KOPT-K1 (cell line): ENCODE measurements around the gene ANKRD11.

ENCODE experiments used
- H3K27ac ChIP-seq: fragments of 200-600 bp; sonication (generic); 2 replicates; pipeline ENCODE4 v1.5.1; 2016; ENCODE audit warnings: antibody characterized with exemption, mild to moderate bottlenecking, low read depth, low read length; ENCODE audit not compliant: poor library complexity, severe bottlenecking
- H3K36me3 ChIP-seq: fragments of 200-600 bp; sonication (generic); 2 replicates; pipeline ENCODE4 v1.5.1; 2017; ENCODE audit warnings: antibody characterized with exemption, mild to moderate bottlenecking, low read length, moderate library complexity; ENCODE audit not compliant: insufficient read depth
- H3K9me3 ChIP-seq: fragments of 200-600 bp; sonication (generic); 2 replicates; pipeline ENCODE4 v1.5.1; 2017; ENCODE audit warnings: antibody characterized with exemption, low read length, mild to moderate bottlenecking; ENCODE audit not compliant: insufficient read depth, poor library complexity, severe bottlenecking

Gene ANKRD11

GRCh38 chr16:89323120-89323960, 167.0 kb downstream of the ANKRD11 start:
- Histone ChIP-seq H3K27ac (no peak overlapping the region), H3K36me3 (peaks cover 28% of the 10 kb centered on the region; the same call in 1 of the 2 replicates), H3K9me3 (no peaks in the 10 kb centered on the region)

GRCh38 chr16:89322321-89323119, 167.8 kb downstream of the ANKRD11 start:
- H3K27ac ChIP-seq = peak overlapping the region; percentile 19

GRCh38 chr16:89320782-89321501, 169.4 kb downstream of the ANKRD11 start:
- no peak overlapping the region for H3K27ac ChIP-seq
- H3K36me3 ChIP-seq = peaks cover 25% of the 10 kb centered on the region; the same call in 1 of the 2 replicates
- no peaks in the 10 kb centered on the region for H3K9me3 ChIP-seq

More at GRCh38 chr16:89322321-89323119, 167.8 kb downstream of the ANKRD11 start:
- Histone ChIP-seq H3K9me3 (no peaks in the 10 kb centered on the region), H3K36me3 (peaks cover 25% of the 10 kb centered on the region; the same call in 1 of the 2 replicates)

GRCh38 chr16:89319886-89320781, 170.2 kb downstream of the ANKRD11 start:
- Histone ChIP-seq H3K36me3 (peaks cover 28% of the 10 kb centered on the region), H3K9me3 (no peaks in the 10 kb centered on the region), H3K27ac (no peak overlapping the region)

- Histone ChIP-seq H3K27ac (no peak overlapping the region), H3K36me3 (peaks cover 29% of the 10 kb centered on the region), H3K9me3 (no peaks in the 10 kb centered on the region)
These were observed 170.8 kb downstream of the ANKRD11 start for GRCh38 chr16:89319631-89319885.

- Histone ChIP-seq H3K9me3 (no peaks in the 10 kb centered on the region), H3K27ac (no peak overlapping the region), H3K36me3 (peaks cover 32% of the 10 kb centered on the region)
These were observed 171.3 kb downstream of the ANKRD11 start for GRCh38 chr16:89318871-89319630.

- no peak overlapping the region for H3K27ac ChIP-seq
- peaks cover 32% of the 10 kb centered on the region for H3K36me3 ChIP-seq
- no peaks in the 10 kb centered on the region for H3K9me3 ChIP-seq
These were observed 172.0 kb downstream of the ANKRD11 start for GRCh38 chr16:89318430-89318758.

GRCh38 chr16:89317729-89318429, 172.5 kb downstream of the ANKRD11 start:
- no peaks in the 10 kb centered on the region for H3K9me3 ChIP-seq
- H3K36me3 ChIP-seq = peaks cover 35% of the 10 kb centered on the region
- H3K27ac ChIP-seq = no peak overlapping the region

GRCh38 chr16:89317101-89317671, 173.2 kb downstream of the ANKRD11 start:
- Histone ChIP-seq H3K9me3 (no peaks in the 10 kb centered on the region), H3K27ac (peak overlapping the region; percentile 66), H3K36me3 (peaks cover 36% of the 10 kb centered on the region)

- H3K36me3 ChIP-seq = peaks cover 40% of the 10 kb centered on the region
- peak overlapping the region; percentile 66 for H3K27ac ChIP-seq
- H3K9me3 ChIP-seq = no peaks in the 10 kb centered on the region
These were observed 173.7 kb downstream of the ANKRD11 start for GRCh38 chr16:89316701-89317100.

- Histone ChIP-seq H3K9me3 (no peaks in the 10 kb centered on the region), H3K27ac (peak overlapping the region; percentile 66), H3K36me3 (peaks cover 47% of the 10 kb centered on the region)
These were observed 174.4 kb downstream of the ANKRD11 start for GRCh38 chr16:89315791-89316581.

- Histone ChIP-seq H3K9me3 (no peaks in the 10 kb centered on the region), H3K36me3 (peaks cover 54% of the 10 kb centered on the region), H3K27ac (peak overlapping the region; percentile 66)
These were observed 175.1 kb downstream of the ANKRD11 start for GRCh38 chr16:89315271-89315670.
